Loucy (cell line): ENCODE data around the gene COL5A1.

ENCODE experiments used
- H2AFZ ChIP-seq: fragments of 200-600 bp; sonication (generic); 2 replicates; pipeline ENCODE4 v1.6.0; 2016; ENCODE audit warnings: antibody characterized with exemption, mild to moderate bottlenecking, low read length, moderate library complexity
- H3F3A ChIP-seq: fragments of 200-600 bp; 2 replicates; pipeline ENCODE4 v1.6.0; 2016; ENCODE audit warnings: antibody characterized with exemption, low read depth, mild to moderate bottlenecking
- H3K27me3 ChIP-seq: fragments of 200-600 bp; sonication (generic); 2 replicates; pipeline ENCODE4 v1.6.1; 2014; ENCODE audit warnings: low read length, mild to moderate bottlenecking; ENCODE audit not compliant: insufficient read depth, poor library complexity, severe bottlenecking
- H3K36me3 ChIP-seq: fragments of 200-600 bp; sonication (generic); 2 replicates; pipeline ENCODE4 v1.6.1; 2016; ENCODE audit warnings: low read length; ENCODE audit not compliant: insufficient read depth
- H3K4me1 ChIP-seq: fragments of 200-600 bp; sonication (generic); 2 replicates; pipeline ENCODE4 v1.5.1; 2014; ENCODE audit warnings: low read length, mild to moderate bottlenecking; ENCODE audit not compliant: insufficient read depth, poor library complexity, severe bottlenecking
- H3K4me2 ChIP-seq: fragments of 200-600 bp; sonication (generic); 2 replicates; pipeline ENCODE4 v1.6.0; 2014; ENCODE audit warnings: antibody characterized with exemption, low read length, low read depth, mild to moderate bottlenecking; ENCODE audit not compliant: poor library complexity, severe bottlenecking
- H3K4me3 ChIP-seq: fragments of 200-600 bp; sonication (generic); 2 replicates; pipeline ENCODE4 v1.5.1; 2014; ENCODE audit warnings: low read length, mild to moderate bottlenecking, mixed read lengths; ENCODE audit not compliant: poor library complexity, severe bottlenecking
- H3K79me2 ChIP-seq: fragments of 200-600 bp; sonication (generic); 2 replicates; pipeline ENCODE4 v1.6.1; 2014; ENCODE audit warnings: low read length; ENCODE audit not compliant: insufficient read depth
- H3K9ac ChIP-seq: fragments of 200-600 bp; sonication (generic); 2 replicates; pipeline ENCODE4 v1.6.0; 2014; ENCODE audit warnings: mild to moderate bottlenecking, low read depth, low read length, moderate library complexity; ENCODE audit not compliant: poor library complexity, severe bottlenecking
- H3K9me2 ChIP-seq: fragments of 200-600 bp; sonication (generic); replicated peaks from 2 replicates; pipeline ENCODE4 v1.6.1; 2016; ENCODE audit warnings: low read depth, low read length, mixed read lengths
- H3K9me3 ChIP-seq: fragments of 200-600 bp; sonication (generic); 2 replicates; pipeline ENCODE4 v1.6.1; 2014; ENCODE audit warnings: mild to moderate bottlenecking, antibody characterized with exemption, low read length, low read depth; ENCODE audit not compliant: insufficient read depth
- H4K20me1 ChIP-seq: fragments of 200-600 bp; sonication (generic); 2 replicates; pipeline ENCODE4 v1.6.0; 2014; ENCODE audit warnings: antibody characterized with exemption, low read length, mild to moderate bottlenecking; ENCODE audit not compliant: insufficient read depth, poor library complexity, severe bottlenecking
- CTCF ChIP-seq: fragments of 200-600 bp; sonication (generic); conservative IDR thresholded peaks from 2 replicates; pipeline ENCODE4 v1.5.1; 2014; ENCODE audit warnings: mild to moderate bottlenecking, antibody characterized with exemption, low read length
- EZH2phosphoT487 ChIP-seq: fragments of 200-600 bp; IDR thresholded peaks from 2 replicates; pipeline ENCODE4 v1.6.1; 2018; ENCODE audit warnings: antibody characterized with exemption, mild to moderate bottlenecking, moderate library complexity, borderline replicate concordance

Gene COL5A1

GRCh38 chr9:134670042-134670525, 28.5 kb downstream of the COL5A1 start:
- H3K27me3 ChIP-seq, result no peaks in the 10 kb centered on the region
- H3K9ac ChIP-seq, result no peak overlapping the region
- no peak overlapping the region for H3K4me3 ChIP-seq
- H3K4me1 ChIP-seq, result no peaks in the 10 kb centered on the region
- H3K79me2 ChIP-seq, result no peaks in the 10 kb centered on the region
- no peak overlapping the region for H2AFZ ChIP-seq
- no peaks in the 10 kb centered on the region for H3K36me3 ChIP-seq
- TF ChIP-seq EZH2phosphoT487 (no peak), CTCF (no peak)
- no peaks in the 10 kb centered on the region for H4K20me1 ChIP-seq
- H3K9me2 ChIP-seq, result no peaks in the 10 kb centered on the region
- no peak overlapping the region for H3K4me2 ChIP-seq
- no peaks in the 10 kb centered on the region for H3F3A ChIP-seq
- H3K9me3 ChIP-seq, result no peaks in the 10 kb centered on the region

GRCh38 chr9:134670851-134671281, 29.3 kb downstream of the COL5A1 start:
- Histone ChIP-seq H3K36me3 (no peaks in the 10 kb centered on the region), H3K9ac (no peak overlapping the region)

GRCh38 chr9:134671341-134672113, 29.9 kb downstream of the COL5A1 start:
- Histone ChIP-seq H3K4me1 (no peaks in the 10 kb centered on the region), H3K27me3 (no peaks in the 10 kb centered on the region), H3F3A (no peaks in the 10 kb centered on the region), H3K36me3 (no peaks in the 10 kb centered on the region), H3K9me2 (no peaks in the 10 kb centered on the region), H4K20me1 (no peaks in the 10 kb centered on the region), H3K4me2 (no peak overlapping the region), H3K79me2 (no peaks in the 10 kb centered on the region), H3K9me3 (no peaks in the 10 kb centered on the region), H3K4me3 (no peak overlapping the region), H2AFZ (no peak overlapping the region), H3K9ac (no peak overlapping the region)
- TF ChIP-seq CTCF (no peak), EZH2phosphoT487 (no peak)

More at GRCh38 chr9:134670851-134671281, 29.3 kb downstream of the COL5A1 start:
- H3K9me3 ChIP-seq, result no peaks in the 10 kb centered on the region
- H3F3A ChIP-seq, result no peaks in the 10 kb centered on the region
- TF ChIP-seq EZH2phosphoT487, result no peak
- TF ChIP-seq CTCF, result no peak
- no peaks in the 10 kb centered on the region for H3K9me2 ChIP-seq
- no peaks in the 10 kb centered on the region for H3K27me3 ChIP-seq
- H4K20me1 ChIP-seq, result no peaks in the 10 kb centered on the region
- H3K4me1 ChIP-seq, result no peaks in the 10 kb centered on the region
- no peaks in the 10 kb centered on the region for H3K79me2 ChIP-seq
- no peak overlapping the region for H3K4me3 ChIP-seq
- H3K4me2 ChIP-seq, result no peak overlapping the region
- H2AFZ ChIP-seq, result no peak overlapping the region
